Caki2 (cell line): Measurements from ENCODE around the gene FNDC3B. TPM values are rescaled to one million over a fixed set of nuclear protein-coding genes. Genes with fewer than 3 reads are reported as not detected.

Experiments used
- DNase-seq: peaks from one replicate; pipeline ENCODE4 v3.0.0-alpha.2; 2015; ENCODE audit warnings: low read depth
- in situ Hi-C: cut with HindIII; loops from 2 replicates; pipeline ENCODE4 v1.10.0; 2016; ENCODE audit warnings: low sequenced_read_pairs, low pct_unique_long_range_greater_than_20kb, mixed read lengths
- total RNA-seq: library from RNA; depleted of rRNA; stranded (reverse); fragments of >200 nt; shearing (Covaris generic); gene quantifications from 2 replicates; pipeline ENCODE4 v1.2.3, GENCODE V29; 2014; ENCODE audit warnings: low replicate concordance

FNDC3B gene
- total RNA-seq, 1 experiment from 2014 or later = 77.7 TPM

GRCh38 chr3:172119266-172119969 lies 80.0 kb downstream of the FNDC3B start:
- DNase-seq = no peak

DNA sequence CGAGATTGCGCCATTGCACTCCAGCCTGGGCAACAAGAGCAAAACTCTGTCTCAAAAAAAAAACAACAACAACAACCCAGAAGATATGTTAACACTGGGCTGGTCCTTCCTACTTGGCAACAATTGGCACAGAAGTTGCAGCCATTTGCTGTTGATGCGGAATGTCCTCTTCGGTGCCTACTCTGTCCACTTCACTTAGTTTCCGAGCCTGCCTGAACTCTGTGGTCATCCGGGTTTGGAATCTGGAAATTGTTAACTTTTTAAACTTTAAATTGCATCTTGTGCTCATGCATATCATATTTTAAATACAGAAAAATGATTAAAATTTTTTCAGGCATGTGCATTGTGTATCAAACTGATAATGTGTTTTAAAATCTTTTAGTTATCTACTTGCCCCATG lies 81.5 kb downstream of the FNDC3B start:
- in situ Hi-C loops = no loop called here
- no peak for DNase-seq

More at GRCh38 chr3:172119266-172119969, 80.0 kb downstream of the FNDC3B start:
- in situ Hi-C loops = no loop called here

DNA sequence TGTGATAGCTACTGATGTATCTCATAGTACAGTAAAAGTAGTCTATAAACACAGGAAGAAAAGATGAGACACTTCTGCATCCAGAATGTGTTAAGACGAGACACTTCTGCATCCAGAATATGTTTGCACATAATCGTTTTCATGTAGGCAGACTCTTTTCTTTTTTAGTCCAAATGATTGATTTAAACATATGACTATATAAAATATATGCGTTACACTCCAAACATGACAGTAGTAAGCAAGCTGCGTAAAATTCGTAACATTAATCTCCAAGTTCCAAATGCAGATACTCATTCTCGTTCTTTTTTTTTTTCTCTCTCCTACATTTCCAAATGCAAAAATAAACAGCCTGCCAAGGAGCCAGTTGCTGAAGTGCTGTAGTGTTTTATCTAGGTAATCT lies 82.6 kb downstream of the FNDC3B start:
- DNase-seq = no peak
- in situ Hi-C loops = no loop called here

GRCh38 chr3:172124271-172124670 lies 84.9 kb downstream of the FNDC3B start:
- in situ Hi-C loops = no loop called here
- DNase-seq = no peak

DNA sequence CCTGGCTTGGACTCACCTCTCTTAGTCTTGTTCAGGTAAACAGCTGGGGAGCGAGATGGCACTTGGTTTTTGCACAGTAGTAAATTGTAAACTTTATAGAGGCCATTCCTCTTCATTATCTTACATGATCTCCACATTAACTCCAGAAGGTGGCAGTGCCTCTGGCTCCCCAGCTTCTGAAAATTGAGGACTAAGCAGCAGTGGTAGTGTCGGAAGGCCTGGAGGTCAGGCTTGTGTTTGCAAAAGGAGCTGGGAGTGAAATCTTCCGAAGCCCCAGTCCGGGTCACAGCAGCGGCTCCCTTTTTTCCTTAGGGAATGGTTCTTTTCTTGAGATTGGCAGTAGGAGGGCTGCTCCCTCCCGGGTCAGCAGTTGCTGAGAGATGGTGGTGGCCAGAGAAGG lies 85.7 kb downstream of the FNDC3B start:
- in situ Hi-C loops = no loop called here
- no peak for DNase-seq

- no peak for DNase-seq
- in situ Hi-C loops = no loop called here
These were observed 86.6 kb downstream of the FNDC3B start for GRCh38 chr3:172125963-172126457.

DNA sequence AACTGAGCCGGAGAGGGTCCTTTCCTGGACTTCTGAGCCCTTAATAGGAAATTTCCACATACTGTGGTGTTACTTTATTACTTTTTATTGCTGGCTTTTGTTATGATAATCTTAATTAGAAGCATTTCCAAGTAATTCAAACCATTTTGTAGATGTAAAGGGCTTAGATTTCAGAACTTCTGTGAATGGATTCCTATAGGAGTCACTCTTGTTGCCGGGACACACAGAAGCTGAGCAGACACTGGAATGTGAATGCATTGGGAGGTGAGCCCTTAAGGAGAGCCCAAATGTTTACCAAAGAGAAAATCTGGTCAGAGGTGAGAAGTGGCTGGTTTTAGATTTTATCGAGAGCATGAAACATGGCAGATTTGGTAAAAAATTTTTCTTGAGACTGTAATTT lies 87.4 kb downstream of the FNDC3B start:
- in situ Hi-C loops = no loop called here
- DNase-seq = no peak

DNA sequence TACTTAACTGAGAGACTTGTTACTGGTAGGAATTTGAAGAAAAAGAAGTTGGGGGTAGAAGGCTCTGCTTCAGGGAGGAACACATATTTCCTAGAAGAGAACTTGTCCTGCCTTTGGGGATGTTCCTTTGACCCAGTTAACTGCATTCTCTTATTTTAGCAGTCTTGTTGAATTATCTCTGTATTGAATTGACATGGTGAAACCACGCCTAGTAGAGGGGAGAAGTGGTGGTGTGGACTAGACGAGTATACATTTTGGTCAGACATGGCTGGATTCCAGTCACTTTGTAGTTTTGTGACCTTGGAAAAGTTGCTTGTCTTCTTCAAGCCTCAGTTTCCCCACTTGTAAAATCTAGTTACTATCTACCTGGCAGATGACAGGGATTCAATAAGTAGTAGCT lies 87.8 kb downstream of the FNDC3B start:
- DNase-seq = no peak
- in situ Hi-C loops = no loop called here

DNA sequence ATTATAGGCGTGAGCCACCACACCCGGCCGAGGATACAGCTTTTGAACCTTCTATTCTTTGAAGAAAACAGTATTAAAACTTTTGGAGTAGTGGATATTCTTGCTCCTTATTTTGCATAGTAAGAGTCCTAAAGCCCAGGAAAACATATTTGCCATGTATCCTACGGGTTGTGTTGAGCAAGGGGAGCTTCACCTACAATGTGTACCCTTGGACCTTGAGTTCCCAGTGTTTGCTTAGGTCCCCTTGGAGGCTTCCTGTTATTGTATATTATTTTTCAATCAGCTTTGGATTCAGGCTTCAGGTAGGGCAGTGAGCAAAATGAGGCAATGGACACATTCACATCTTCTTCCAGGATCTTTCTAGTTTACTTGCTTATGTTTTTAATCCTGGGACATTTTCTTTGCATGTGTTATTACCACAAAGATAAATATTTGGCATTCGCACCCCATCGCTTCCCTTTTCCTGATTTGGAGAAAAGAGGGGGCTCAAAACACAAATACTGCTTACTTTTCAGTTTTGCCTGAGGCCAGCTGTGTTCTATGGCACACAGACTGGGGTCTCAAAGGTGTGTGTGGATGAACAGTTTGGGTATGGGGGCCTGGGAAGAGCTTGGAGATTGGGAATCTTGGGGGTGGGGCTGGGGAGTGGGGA lies 88.7 kb downstream of the FNDC3B start:
- DNase-seq = no peak
- in situ Hi-C loops = no loop called here

DNA sequence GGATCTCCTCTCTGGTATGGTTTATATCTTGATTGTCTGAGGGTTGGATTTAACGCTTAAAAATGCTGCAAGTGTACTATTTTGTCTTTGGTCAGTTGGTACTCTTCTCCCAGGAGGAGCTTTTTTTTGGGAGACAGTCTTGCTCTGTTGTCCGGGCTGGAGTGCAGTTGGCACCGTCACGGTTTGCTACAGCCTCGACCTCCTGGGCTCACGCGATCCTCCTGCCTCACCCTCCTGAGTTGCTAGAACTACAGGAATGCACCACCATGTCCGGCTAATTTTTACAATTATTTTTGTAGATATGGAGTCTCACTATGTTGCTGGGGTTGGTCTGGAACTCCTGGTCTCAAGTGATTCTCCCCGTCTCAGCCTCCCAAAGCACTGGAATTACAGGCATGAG lies 89.5 kb downstream of the FNDC3B start:
- no peak for DNase-seq
- in situ Hi-C loops = no loop called here

- no peak for DNase-seq
- in situ Hi-C loops = no loop called here
These were observed 90.1 kb downstream of the FNDC3B start for GRCh38 chr3:172129498-172129849.

DNA sequence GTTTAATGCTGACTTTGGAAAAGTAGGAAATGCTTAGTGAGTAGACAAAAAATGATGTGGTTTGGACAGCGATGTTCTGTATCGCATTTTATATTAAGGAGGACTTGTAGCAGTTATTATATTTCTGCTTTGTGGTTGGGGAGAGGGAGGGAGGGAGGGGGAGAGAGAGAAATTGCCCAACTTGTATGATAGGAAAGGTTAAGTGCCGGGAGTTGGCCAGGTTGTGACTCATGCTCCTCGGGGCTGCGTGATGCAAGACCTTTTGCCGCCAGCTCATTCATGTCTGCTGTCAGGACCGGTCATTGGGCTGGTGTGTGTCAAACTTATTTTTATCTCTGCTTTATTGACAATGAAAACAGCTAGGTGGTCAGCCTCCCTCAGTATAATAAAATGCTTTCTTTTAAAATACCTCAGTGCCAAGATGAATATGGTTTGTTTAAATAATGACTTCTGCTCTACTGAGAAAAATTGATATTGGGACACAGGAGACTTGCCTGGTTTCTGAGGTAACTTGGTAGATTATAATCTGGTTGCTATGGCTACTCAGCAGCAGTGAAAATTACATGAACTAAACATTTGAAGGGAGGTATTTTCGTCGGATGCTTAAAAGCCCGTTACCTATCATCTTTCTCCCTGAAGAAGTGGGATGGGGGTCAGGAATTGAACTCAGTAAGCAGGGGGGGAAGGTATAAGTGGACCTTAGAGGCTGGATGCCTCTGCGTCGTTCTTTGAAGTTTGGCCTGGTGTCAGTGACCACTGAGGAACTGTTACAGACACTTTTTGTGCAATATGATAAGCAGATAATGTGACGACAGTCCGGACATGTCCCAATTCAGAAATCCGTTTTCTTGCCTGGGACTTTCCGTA lies 90.7 kb downstream of the FNDC3B start:
- peak; percentile 98 for DNase-seq
- in situ Hi-C loops = no loop called here

- in situ Hi-C loops = no loop called here
- DNase-seq = no peak
These were observed 91.3 kb downstream of the FNDC3B start for GRCh38 chr3:172130717-172131050.

DNA sequence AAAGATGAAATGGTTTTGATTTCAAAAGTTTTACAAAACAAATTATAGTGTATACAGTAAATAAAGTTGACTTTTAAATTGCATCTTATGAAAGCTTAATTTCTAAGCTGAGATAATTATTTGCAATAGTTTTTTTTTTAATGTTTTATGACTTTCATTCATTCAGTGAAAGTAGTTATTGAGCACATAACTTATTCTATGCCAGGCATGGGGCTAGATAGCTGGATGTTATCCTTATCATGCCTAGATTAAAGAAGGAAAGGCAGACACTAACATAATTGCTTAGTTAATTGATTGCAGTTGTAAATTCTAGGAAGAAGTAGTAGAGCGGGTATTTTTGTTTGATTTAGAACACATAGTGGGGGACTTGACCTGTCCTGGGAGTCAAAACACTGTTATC lies 92.4 kb downstream of the FNDC3B start:
- no peak for DNase-seq
- in situ Hi-C loops = no loop called here

DNA sequence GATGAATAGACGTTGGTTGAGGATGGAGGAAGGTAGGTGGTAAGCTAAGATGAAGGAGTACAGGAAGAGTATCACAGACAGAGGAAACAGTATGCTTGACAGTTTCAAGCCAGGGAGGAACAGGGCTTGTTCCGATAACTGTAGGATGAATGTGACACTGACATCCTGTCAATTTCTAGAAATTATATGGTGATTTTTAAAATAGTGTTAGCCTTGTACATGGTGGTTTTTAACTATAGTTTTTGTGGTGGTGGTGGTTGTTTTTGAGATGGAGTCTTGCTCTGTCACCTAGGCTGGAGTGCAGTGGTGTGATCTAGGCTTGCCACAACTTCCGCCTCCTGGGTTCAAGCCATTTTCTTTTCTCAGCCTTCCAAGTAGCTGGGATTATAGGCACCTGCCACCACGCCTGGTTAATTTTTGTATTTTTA lies 92.8 kb downstream of the FNDC3B start:
- no peak for DNase-seq
- in situ Hi-C loops = no loop called here

GRCh38 chr3:172132721-172133311 lies 93.4 kb downstream of the FNDC3B start:
- in situ Hi-C loops = no loop called here
- DNase-seq = no peak

- in situ Hi-C loops = no loop called here
- DNase-seq = no peak
These were observed 94.5 kb downstream of the FNDC3B start for GRCh38 chr3:172133838-172134237.

DNA sequence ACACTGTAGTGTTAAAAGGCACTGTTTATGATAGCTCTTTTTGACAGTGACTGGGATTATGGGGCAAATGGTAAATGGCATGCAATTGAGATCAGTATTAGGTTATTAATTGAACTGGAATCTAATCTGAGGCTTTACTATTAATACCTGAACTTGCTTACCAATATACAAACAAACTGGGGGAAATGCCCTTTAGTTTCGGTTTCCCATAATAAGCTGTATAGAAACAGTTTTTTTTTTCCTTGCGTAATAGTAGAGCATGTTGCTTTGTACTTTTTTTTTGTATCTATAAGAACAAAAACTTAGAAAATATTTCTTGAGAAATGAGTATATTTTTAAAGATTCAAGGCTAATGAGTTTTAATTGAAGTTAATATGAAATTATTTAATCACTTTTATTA lies 95.0 kb downstream of the FNDC3B start:
- in situ Hi-C loops = no loop called here
- no peak for DNase-seq

DNA sequence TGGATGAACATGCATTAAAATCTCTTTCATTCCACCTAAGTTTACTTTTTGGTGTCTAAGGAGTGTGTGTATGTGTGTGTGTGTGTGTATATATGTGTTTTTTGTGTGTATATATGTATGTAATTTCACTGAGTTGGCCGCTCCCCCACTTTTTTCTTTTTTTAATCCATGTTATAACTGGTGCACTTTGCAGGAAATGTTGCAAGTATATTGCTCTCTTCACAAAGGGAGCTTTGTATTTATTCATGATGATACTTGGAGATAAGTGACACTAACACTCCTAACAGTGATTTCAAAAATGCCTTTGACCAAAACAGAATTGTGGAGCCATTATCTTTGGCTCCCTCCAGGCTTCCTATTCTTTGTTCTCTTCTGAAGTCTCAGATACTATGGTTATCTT lies 95.8 kb downstream of the FNDC3B start:
- DNase-seq = no peak
- in situ Hi-C loops = no loop called here
